Fibroblast of skin of scalp (primary cell): ENCODE results near the gene BTBD18.
"Not testable (repeated sequence)": the region's sequence is repeated elsewhere in the genome, so short reads cannot be mapped to it uniquely, and the experiment has no call there.

Source experiments
- DNase-seq: peaks from one replicate; pipeline ENCODE4 v3.0.0-alpha.2; 2013

The BTBD18 gene

DNA sequence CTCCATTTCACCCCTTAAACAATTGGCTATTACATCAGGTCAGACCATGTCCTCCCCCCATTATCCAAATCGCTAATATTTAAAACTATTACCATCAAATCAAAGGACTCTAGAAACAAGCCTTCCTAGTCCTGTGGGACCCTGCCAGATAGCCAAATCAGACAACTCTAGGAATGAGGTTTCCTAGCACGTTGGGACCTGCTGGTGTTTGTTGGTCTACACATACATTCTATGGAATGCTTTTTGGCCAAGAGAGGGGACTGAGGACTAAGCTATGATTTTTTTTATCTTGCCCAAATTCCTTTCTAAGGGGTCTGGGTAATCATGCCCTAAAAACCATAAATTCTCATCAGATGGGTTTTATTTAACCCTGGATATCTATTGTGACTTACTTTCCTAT, 24.4 kb downstream of the BTBD18 start:
- DNase-seq, result no peak

DNA sequence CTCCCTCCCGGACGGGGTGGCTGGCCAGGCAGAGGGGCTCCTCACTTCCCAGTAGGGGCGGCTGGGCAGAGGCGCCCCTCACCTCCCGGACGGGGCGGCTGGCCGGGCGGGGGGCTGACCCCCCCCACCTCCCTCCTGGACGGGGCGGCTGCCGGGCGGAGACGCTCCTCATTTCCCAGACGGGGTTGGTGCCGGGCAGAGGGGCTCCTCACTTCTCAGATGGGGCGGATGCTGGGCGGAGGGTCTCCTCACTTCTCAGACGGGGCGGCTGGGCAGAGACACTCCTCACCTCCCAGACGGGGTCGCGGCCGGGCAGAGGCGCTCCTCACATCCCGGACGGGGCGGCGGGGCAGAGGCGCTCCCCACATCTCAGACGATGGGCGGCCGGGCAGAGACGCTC, 34.9 kb downstream of the BTBD18 start:
- DNase-seq, result not testable (repeated sequence)

DNA sequence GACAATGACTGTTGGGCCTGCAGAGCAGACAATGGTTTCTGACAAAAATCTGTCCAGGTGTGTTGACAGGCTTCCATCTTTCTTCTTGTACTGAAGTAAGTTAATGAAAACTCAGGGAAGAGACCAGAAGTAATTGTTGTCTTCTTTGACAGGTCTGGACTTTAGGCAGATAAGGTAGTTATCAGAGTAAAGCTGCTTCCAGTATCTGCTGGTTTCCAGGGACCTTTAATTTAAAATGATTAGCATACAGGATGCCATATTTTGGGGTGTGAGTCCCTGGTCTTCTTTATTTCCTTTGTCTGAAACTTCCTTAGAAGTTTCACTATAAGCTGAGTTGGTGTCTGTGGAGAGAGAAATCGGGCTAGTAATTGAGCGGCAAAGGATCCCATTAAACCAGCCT, 37.8 kb downstream of the BTBD18 start:
- no peak for DNase-seq

DNA sequence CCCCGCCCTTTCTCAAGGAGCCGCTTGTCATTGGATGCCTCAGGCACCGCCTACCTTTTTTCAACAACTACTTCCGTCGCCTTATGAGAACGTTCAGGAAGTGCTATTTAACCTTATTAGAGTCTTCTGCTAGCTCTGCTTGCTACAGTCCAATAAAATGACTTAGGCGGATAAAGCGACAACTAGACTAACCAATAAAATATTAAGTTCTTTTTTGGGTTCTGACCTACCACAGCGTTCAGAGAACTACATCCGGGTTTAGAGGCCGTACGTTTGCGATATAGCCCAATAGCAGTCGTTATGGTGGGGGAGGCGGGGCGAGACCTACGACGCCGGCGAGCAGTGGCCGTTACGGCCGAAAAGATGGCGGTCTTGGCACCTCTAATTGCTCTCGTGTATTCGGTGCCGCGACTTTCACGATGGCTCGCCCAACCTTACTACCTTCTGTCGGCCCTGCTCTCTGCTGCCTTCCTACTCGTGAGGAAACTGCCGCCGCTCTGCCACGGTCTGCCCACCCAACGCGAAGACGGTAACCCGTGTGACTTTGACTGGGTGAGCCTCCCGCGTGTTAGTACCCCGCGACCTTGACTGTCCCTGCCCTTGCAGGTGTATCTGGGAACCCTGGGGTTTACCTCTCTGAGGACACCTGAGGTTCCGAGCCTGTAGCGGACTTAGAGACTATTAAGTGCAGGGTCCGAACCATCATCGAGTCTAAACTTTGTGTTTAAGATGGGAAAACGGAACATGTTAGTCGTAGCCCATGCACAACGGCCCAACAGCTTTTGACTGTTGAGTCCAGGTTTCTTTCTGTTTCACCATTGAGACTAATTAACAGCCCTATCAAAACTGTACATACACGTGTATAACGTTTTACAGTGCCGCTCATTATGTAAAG, 39.1 kb downstream of the BTBD18 start, which contains the start of gene TMX2:
TMX2 (plus strand) TSS at position 338 of the 895 bp plus-strand sequence; CDS start at position 364, 26 bp downstream.
- peak; percentile 99 for DNase-seq

DNA sequence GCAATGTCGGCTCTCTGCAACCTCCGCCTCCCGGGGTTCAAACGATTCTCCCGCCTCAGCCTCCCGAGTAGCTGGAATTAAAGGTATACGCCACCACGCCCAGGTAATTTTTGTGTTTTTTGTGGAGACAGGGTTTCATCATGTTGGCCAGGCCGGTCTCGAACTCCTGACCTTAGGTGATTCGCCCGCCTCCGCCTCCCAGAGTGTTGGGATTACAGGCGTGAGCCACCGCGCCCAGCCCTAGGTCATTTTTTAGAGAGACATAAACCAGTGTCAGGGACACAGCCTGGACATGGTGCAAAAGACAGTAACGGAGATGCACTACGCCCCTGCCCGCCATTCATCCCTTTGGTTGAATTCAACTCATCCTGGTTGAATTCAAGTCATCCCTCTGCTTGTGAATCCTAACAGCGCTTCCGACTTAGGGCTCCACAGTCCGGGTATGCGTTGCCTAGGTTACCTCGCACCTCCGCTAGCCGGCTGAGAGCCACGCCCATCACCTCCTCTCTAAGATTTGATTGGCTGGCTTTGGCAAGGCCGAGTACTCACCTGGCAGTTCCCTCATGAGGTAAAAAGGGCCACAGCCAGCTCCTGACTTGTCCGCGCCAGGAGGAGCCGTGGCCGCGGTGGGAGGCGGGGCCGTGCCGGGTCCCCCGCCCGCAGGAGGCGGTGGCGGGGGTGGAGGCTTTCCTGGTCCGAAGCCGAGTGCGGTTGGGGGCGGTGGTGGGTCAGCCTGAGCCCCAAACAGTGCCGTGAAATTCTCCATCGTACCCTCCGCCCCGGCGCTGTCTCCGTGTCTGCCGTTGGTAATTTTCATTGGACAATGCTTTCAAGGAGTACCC, 40.0 kb downstream of the BTBD18 start, which contains the start of gene MED19:
MED19 (minus strand) TSS at position 802 of the 842 bp plus-strand sequence; CDS start at position 766, 36 bp downstream.
- DNase-seq, result peak; percentile 61

DNA sequence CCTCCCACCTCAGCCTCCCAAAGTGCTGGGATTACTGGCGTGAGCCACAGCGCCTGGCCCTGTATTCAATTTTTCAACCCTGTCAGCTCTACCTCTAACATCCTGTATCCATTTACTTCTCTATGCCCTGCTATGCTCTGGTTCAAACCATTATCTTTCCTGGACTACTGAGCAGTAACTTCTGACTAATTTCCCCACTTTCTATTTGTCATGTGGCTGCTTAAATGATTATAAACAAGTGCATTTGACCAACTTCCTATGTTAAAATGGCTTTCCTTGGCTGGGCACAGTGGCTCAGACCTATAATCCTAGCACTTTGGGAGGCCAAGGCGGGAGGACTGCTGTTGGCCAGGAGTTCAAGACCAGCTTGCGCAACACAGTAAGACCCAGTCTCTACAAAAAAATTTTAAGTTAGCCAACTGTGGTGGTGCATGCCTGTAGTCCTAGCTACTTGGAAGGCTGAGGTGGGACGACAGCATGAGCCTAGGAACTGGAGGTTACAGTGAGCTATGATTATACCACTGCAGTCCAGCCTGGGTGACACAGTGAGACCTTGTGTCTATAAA, 41.7 kb downstream of the BTBD18 start:
- DNase-seq, result no peak

DNA sequence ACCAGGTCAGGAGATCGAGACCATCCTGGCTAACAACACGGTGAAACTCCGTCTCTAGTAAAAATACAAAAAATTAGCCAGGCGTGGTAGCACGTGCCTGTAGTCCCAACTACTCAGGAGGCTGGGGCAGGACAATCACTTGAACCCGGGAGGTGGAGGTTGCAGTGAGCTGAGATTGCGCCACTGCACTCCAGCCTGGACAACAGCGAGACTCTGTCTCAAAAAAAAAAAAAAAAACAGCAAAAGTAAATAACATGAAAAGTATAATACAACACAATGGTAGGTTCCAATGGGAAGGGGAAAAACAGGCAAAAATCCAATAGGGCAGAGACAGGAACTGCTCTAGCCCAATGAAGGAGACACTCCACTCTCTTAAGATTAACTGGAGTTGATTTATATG, 46.2 kb downstream of the BTBD18 start:
- DNase-seq, result not testable (repeated sequence)

DNA sequence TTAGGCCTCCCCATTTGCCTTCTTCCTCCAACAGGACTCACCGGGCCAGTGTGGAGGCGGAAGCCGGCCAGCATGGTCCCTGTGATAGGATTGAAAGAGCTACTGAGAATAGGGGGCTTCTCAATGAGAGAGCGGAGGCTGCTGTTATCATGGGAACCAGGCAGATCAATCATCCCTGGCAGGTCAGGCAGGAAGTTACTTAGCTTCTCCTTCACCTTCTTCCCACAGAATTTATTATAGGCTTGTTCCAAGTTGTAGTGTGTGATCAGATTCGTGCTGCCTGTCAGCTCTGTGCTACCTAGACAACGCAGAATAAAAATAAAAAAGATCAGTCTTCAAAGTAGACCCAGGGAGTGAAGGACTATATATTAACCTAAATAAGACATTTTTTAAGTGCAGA, 46.7 kb downstream of the BTBD18 start:
- no peak for DNase-seq

DNA sequence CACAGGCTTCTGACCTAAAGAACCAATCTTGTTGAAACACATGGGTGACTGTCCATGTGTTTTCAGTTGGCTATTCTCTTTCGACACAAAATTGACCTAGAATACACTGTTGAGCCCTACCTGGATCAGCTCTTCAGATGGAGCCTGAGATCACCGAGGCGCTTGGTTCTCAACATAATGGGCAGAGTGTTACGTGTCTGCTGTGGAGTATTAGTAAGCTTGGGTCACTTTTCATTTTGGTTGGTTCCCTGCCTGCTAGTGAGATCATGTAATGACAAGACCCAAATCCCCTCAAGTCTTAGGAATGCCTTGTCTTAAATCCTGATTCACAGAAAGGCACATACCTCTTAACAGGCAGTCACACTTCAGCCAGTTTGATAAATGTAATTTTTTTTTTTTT, 48.3 kb downstream of the BTBD18 start:
- no peak for DNase-seq

DNA sequence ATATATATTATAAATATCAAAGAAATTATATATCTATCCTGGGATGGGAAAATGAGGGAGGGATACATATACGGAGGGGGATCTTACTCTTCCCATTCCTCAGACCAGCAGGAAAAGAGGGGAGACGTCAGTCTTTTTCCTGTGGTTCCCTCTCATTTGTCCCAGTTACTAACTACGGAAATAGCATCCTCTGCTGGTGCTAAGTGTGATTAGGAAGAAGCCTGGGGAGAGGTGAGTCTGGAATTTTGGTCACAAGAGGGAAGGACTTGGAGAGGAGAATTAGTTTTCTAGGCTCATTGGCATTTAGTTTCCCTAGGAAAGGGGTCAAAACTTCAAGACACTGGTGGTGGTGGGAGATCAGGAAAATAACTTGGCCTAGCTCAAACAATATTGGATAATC, 51.2 kb downstream of the BTBD18 start:
- DNase-seq, result no peak

DNA sequence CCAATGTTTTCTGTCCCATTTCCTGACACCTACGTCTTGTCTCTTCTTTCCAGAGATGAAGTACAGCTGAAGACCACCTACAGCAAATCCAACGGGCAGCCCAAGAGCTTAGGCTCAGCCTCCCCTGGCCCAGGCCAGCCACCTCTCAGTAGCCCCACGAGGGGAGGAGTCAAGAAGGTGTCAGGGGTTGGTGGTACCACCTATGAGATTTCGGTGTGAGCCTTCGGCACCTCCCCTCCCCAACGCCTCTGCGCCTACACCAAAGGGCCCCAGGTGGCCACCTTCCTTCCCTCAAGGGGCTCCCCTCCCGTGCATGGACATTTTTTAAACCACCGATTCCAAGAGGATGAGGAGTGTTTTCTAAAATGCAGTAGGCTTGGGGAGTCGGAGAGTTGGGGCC, 51.8 kb downstream of the BTBD18 start:
- no peak for DNase-seq

DNA sequence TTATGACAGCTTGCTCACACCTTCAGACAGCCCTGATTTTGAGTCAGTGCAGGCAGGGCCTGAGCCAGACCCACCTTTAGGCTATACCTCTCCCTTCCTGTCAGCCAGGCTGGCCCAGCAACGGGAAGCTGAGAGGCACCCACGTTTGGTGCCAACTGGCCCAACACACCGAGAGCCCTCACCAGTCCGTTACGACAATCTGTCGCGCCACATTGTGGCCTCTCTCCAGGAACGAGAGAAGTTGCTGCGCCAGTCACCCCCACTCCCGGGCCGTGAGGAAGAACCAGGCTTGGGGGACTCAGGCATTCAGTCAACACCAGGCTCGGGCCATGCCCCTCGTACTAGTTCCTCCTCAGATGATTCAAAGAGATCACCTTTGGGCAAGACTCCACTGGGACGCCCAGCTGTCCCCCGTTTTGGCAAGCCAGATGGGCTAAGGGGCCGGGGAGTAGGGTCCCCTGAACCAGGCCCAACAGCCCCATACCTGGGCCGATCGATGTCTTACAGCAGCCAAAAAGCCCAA, 52.7 kb downstream of the BTBD18 start:
- no peak for DNase-seq
